Measurements from ENCODE around the gene FCF1. TPM values are rescaled to one million over a fixed set of nuclear protein-coding genes. Genes with fewer than 3 reads are reported as not detected.

The FCF1 gene
- total and polyA plus RNA-seq, 2 of the 13 experiments (the other 11 are each of a cell fraction or from before 2014, with no cell fraction given) = 31.0 to 44.4 TPM

DNA sequence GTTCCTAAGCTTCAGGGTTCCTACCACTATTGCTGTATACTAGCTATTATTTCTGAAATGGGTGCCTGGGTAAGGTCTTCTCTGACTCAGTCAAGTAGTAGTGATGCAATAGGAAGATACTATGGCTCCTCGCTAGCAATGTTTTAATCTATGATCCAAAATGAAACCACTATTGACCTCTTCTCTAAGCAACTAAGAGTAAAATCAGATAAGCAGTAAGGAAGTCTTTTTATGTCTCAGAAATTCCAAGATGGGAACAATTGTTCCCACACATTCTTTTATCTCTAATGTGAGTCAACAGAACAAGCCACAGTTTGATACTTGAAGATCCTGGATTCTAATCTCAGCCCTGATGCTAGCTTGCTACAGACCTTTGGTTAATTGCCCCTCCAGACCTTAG is 45.2 kb upstream of the FCF1 start:
- peaks cover 17 to 67% of the 10 kb centered on the region in 2 experiments for H3K36me3 ChIP-seq (replicated peaks in 1 of 2; ENCODE audit: control insufficient read depth in 1 of 2, insufficient read depth in 2 of 2, low read length in 2 of 2)
- no peak overlapping the region for H3K27ac ChIP-seq (ENCODE audit: extremely low read length, insufficient read depth, low read length)
- POLR2A ChIA-PET = no interaction called here
- no peaks in the 10 kb centered on the region for H3K79me2 ChIP-seq (ENCODE audit: insufficient read depth, low read length)
- in situ Hi-C loops (cut with HindIII; ENCODE audit: extremely low pct_ligation_motif_present, low pct_unique_long_range_greater_than_20kb) (no loop called here), intact Hi-C loops (cut with micrococcal nuclease; ENCODE audit: unreplicated experiment) (no loop called here)
- H3K4me3 ChIP-seq (replicated peaks in 1 of 3; ENCODE audit: insufficient read depth in 1 of 3, low read depth in 2 of 3, low read length in 3 of 3) = no peak overlapping the region
- H3K27me3 ChIP-seq (ENCODE audit: control insufficient read depth in 1 of 2, insufficient read depth in 2 of 2, low read length in 2 of 2) = no peaks in the 10 kb centered on the region
- no peak for DNase-seq (ENCODE audit: low spot score)
- no peak for FAIRE-seq
- H3K9me3 ChIP-seq (ENCODE audit: low read length) = no peaks in the 10 kb centered on the region
- H3K4me1 ChIP-seq (ENCODE audit: insufficient read depth, low read length) = no peaks in the 10 kb centered on the region
- BruUV-seq (replicated peaks) = no TSS peak
- H3K9ac ChIP-seq (ENCODE audit: insufficient read depth, low read depth, low read length) = no peak overlapping the region
- WGBS (ENCODE audit: low lambda C conversion rate) = 83% methylated on average over 1 of the region's 1 CpG
- TF ChIP-seq, protein P1, sequence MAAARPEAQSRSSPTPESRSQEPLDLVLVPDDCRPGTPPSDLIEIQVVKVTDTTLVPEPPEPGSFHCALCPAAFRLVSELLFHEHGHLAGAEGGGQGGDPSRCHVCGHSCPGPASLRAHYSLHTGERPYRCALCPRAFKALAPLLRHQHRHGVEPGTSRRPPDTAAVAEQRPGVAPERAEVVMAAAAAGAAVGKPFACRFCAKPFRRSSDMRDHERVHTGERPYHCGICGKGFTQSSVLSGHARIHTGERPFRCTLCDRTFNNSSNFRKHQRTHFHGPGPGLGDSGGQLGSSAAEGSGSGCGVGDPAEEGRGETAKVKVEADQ (CRISPR knock-in tag; IDR thresholded peaks at IDR 0.05; ENCODE audit: borderline replicate concordance) = no peak
- H3K4me2 ChIP-seq (ENCODE audit: low read depth, low read length) = no peak overlapping the region
- ATAC-seq = no peak
- no peak overlapping the region for H2AFZ ChIP-seq (ENCODE audit: low read length)
- no peaks in the 10 kb centered on the region for H4K20me1 ChIP-seq (ENCODE audit: insufficient read depth, low read length)
- CTCF ChIA-PET (ENCODE audit: low intra/inter-chr PET ratio, low total read pairs) = no interaction called here

DNA sequence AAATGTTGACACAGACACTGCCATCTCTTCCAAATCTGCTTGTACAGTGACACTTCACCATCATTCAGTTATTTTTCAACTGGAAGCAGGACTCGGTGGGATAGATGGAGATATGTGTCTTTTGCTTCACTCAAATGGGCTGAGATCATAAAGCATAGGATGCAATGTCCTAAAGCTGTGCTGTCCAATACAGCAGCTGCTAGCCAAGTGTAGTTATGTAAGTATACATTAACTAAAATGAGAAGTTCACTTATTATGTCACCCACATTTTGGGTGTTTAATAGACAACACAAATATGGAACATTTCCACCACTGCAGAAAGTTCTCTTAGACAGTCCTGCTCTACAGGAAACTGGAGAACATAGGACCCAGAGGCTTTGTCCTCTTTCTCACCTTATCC is 43.7 kb upstream of the FCF1 start:
- H3K27me3 ChIP-seq (ENCODE audit: control insufficient read depth in 1 of 2, insufficient read depth in 2 of 2, low read length in 2 of 2) = no peaks in the 10 kb centered on the region
- 100% methylated on average over 1 of the region's 1 CpG for WGBS (ENCODE audit: low lambda C conversion rate)
- no peak overlapping the region for H3K27ac ChIP-seq (ENCODE audit: extremely low read length, insufficient read depth, low read length)
- no peaks in the 10 kb centered on the region for H4K20me1 ChIP-seq (ENCODE audit: insufficient read depth, low read length)
- BruUV-seq (replicated peaks) = no TSS peak
- FAIRE-seq (no peak), DNase-seq (ENCODE audit: low spot score) (no peak), ATAC-seq (no peak)
- ChIA-PET CTCF (ENCODE audit: low intra/inter-chr PET ratio, low total read pairs) (no interaction called here), POLR2A (no interaction called here)
- in situ Hi-C loops (cut with HindIII; ENCODE audit: extremely low pct_ligation_motif_present, low pct_unique_long_range_greater_than_20kb) (no loop called here), intact Hi-C loops (cut with micrococcal nuclease; ENCODE audit: unreplicated experiment) (no loop called here)
- no peak for TF ChIP-seq RAD21 (CRISPR knock-in tag; IDR thresholded peaks at IDR 0.05)
- TF ChIP-seq ZNF274 (CRISPR knock-in tag; IDR thresholded peaks at IDR 0.05) = no peak
- TF ChIP-seq, protein P2, sequence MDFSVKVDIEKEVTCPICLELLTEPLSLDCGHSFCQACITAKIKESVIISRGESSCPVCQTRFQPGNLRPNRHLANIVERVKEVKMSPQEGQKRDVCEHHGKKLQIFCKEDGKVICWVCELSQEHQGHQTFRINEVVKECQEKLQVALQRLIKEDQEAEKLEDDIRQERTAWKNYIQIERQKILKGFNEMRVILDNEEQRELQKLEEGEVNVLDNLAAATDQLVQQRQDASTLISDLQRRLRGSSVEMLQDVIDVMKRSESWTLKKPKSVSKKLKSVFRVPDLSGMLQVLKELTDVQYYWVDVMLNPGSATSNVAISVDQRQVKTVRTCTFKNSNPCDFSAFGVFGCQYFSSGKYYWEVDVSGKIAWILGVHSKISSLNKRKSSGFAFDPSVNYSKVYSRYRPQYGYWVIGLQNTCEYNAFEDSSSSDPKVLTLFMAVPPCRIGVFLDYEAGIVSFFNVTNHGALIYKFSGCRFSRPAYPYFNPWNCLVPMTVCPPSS (IDR thresholded peaks at IDR 0.05) = no peak
- TF ChIP-seq, protein P3, sequence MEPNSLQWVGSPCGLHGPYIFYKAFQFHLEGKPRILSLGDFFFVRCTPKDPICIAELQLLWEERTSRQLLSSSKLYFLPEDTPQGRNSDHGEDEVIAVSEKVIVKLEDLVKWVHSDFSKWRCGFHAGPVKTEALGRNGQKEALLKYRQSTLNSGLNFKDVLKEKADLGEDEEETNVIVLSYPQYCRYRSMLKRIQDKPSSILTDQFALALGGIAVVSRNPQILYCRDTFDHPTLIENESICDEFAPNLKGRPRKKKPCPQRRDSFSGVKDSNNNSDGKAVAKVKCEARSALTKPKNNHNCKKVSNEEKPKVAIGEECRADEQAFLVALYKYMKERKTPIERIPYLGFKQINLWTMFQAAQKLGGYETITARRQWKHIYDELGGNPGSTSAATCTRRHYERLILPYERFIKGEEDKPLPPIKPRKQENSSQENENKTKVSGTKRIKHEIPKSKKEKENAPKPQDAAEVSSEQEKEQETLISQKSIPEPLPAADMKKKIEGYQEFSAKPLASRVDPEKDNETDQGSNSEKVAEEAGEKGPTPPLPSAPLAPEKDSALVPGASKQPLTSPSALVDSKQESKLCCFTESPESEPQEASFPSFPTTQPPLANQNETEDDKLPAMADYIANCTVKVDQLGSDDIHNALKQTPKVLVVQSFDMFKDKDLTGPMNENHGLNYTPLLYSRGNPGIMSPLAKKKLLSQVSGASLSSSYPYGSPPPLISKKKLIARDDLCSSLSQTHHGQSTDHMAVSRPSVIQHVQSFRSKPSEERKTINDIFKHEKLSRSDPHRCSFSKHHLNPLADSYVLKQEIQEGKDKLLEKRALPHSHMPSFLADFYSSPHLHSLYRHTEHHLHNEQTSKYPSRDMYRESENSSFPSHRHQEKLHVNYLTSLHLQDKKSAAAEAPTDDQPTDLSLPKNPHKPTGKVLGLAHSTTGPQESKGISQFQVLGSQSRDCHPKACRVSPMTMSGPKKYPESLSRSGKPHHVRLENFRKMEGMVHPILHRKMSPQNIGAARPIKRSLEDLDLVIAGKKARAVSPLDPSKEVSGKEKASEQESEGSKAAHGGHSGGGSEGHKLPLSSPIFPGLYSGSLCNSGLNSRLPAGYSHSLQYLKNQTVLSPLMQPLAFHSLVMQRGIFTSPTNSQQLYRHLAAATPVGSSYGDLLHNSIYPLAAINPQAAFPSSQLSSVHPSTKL (CRISPR knock-in tag; IDR thresholded peaks at IDR 0.05) = no peak
- no peak for TF ChIP-seq NFATC3 (CRISPR knock-in tag; IDR thresholded peaks at IDR 0.05)
- TF ChIP-seq ZNF446 (CRISPR knock-in tag; IDR thresholded peaks at IDR 0.05) = no peak
- TF ChIP-seq HNRNPUL1 (IDR thresholded peaks at IDR 0.05; ENCODE audit: low read depth, low read length) = no peak
- no peaks in the 10 kb centered on the region for H3K79me2 ChIP-seq (ENCODE audit: insufficient read depth, low read length)
- no peak overlapping the region for H3K9ac ChIP-seq (ENCODE audit: insufficient read depth, low read depth, low read length)
- H3K4me1 ChIP-seq (ENCODE audit: insufficient read depth, low read length) = no peaks in the 10 kb centered on the region
- no peak overlapping the region for H3K4me2 ChIP-seq (ENCODE audit: low read depth, low read length)
- H3K4me3 ChIP-seq (replicated peaks in 1 of 3; ENCODE audit: insufficient read depth in 1 of 3, low read depth in 2 of 3, low read length in 3 of 3) = no peak overlapping the region
- H3K9me3 ChIP-seq (ENCODE audit: low read length) = no peaks in the 10 kb centered on the region
- no peak overlapping the region for H2AFZ ChIP-seq (ENCODE audit: low read length)
- peaks cover 15 to 67% of the 10 kb centered on the region in 2 experiments for H3K36me3 ChIP-seq (replicated peaks in 1 of 2; ENCODE audit: control insufficient read depth in 1 of 2, insufficient read depth in 2 of 2, low read length in 2 of 2)
